CD14-positive monocyte (primary cell): Measurements from ENCODE around the gene ACOT9. TPM values are rescaled to one million over a fixed set of nuclear protein-coding genes. Genes with fewer than 3 reads are reported as not detected.

ENCODE experiments used
- DNase-seq, 3 donors: peaks; one replicate each; pipeline ENCODE4 v3.0.0-alpha.2; 2011 to 2022
- H2AFZ ChIP-seq: 2 replicates; pipeline ENCODE4 v1.6.0; 2012; ENCODE audit warnings: mild to moderate bottlenecking, low read depth, low read length, inconsistent platforms; ENCODE audit not compliant: insufficient read depth, poor library complexity, severe bottlenecking
- H3K27ac ChIP-seq, 2 donors: 1 replicate in 1 of 2; 2 replicates in 1 of 2; pipeline ENCODE4 v1.5.1; 2012 to 2013; ENCODE audit warnings: low read length in 2 of 2, control low read depth in 1 of 2, inconsistent platforms in 1 of 2, low read depth in 1 of 2, mild to moderate bottlenecking in 1 of 2
- H3K27me3 ChIP-seq, 2 donors: one replicate each; pipeline versions ENCODE4 v1.6.0 to v1.6.1; 2011 to 2013; ENCODE audit warnings: low read length in 2 of 2; ENCODE audit not compliant: control insufficient read depth in 2 of 2, insufficient read depth in 2 of 2
- H3K36me3 ChIP-seq, 2 donors: replicated peaks in 1 of 2; 1 replicate in 1 of 2; 2 replicates in 1 of 2; pipeline versions ENCODE4 v1.5.1 to v1.6.1; 2012 to 2013; ENCODE audit warnings: low read length in 2 of 2, control low read depth in 1 of 2, inconsistent platforms in 1 of 2, mild to moderate bottlenecking in 1 of 2; ENCODE audit not compliant: insufficient read depth in 2 of 2, control insufficient read depth in 1 of 2
- H3K4me1 ChIP-seq, 2 donors: 1 replicate in 1 of 2; 2 replicates in 1 of 2; pipeline versions ENCODE4 v1.5.1 to v1.6.1; 2012 to 2013; ENCODE audit warnings: low read length in 2 of 2, control low read depth in 1 of 2, inconsistent platforms in 1 of 2, mild to moderate bottlenecking in 1 of 2, moderate library complexity in 1 of 2; ENCODE audit not compliant: insufficient read depth in 2 of 2, control insufficient read depth in 1 of 2
- H3K4me2 ChIP-seq: replicated peaks from 2 replicates; pipeline ENCODE3; 2012; ENCODE audit warnings: low read length, moderate library complexity, mild to moderate bottlenecking; ENCODE audit not compliant: poor library complexity, severe bottlenecking; ENCODE audit errors: extremely low read depth
- H3K4me3 ChIP-seq, 3 experiments: fragments of 200-600 bp in 1 of 3; sonication (generic) in 1 of 3; replicated peaks in 1 of 3; 1 replicate in 2 of 3; 2 replicates in 1 of 3; pipeline ENCODE4 v1.5.1; 2011 to 2013; ENCODE audit warnings: low read length in 3 of 3, mild to moderate bottlenecking in 3 of 3, control low read depth in 2 of 3, low read depth in 2 of 3, inconsistent platforms in 1 of 3, moderate library complexity in 1 of 3
- H3K79me2 ChIP-seq: 2 replicates; pipeline ENCODE4 v1.6.0; 2012; ENCODE audit warnings: mild to moderate bottlenecking, control low read depth, inconsistent platforms, low read length, moderate library complexity; ENCODE audit not compliant: insufficient read depth
- H3K9ac ChIP-seq: 2 replicates; pipeline ENCODE4 v1.6.0; 2017; ENCODE audit warnings: low read length, mild to moderate bottlenecking; ENCODE audit not compliant: insufficient read depth, poor library complexity, severe bottlenecking
- H3K9me3 ChIP-seq, 2 donors: replicated peaks in 1 of 2; 1 replicate in 1 of 2; 2 replicates in 1 of 2; pipeline versions ENCODE4 v1.5.1 to v1.6.1; 2012 to 2013; ENCODE audit warnings: low read length in 2 of 2, control low read depth in 1 of 2; ENCODE audit not compliant: control insufficient read depth in 1 of 2, insufficient read depth in 1 of 2
- H4K20me1 ChIP-seq: 2 replicates; pipeline ENCODE4 v1.6.0; 2012; ENCODE audit warnings: mild to moderate bottlenecking, low read length, control low read depth, moderate library complexity; ENCODE audit not compliant: insufficient read depth
- H3K27ac Mint-ChIP-seq, 7 donors: one replicate each; pipeline ENCODE4 v1.8.0; 2020; ENCODE audit warnings: mild to moderate bottlenecking in 7 of 7, mixed read lengths in 7 of 7, moderate library complexity in 6 of 7, inconsistent platforms in 2 of 7
- H3K27me3 Mint-ChIP-seq, 3 donors: one replicate each; pipeline ENCODE4 v1.8.0; 2021 to 2022; ENCODE audit warnings: low read depth in 3 of 3, mild to moderate bottlenecking in 3 of 3, mixed read lengths in 3 of 3, moderate library complexity in 3 of 3, inconsistent platforms in 1 of 3
- H3K36me3 Mint-ChIP-seq, 2 donors: one replicate each; pipeline ENCODE4 v1.8.0; 2020; ENCODE audit warnings: mixed read lengths in 2 of 2, inconsistent platforms in 1 of 2, mild to moderate bottlenecking in 1 of 2
- H3K4me1 Mint-ChIP-seq: one replicate; pipeline ENCODE4 v1.8.0; 2020; ENCODE audit warnings: mild to moderate bottlenecking, mixed read lengths
- H3K4me3 Mint-ChIP-seq, 2 donors: one replicate each; pipeline ENCODE4 v1.8.0; 2020; ENCODE audit warnings: mild to moderate bottlenecking in 2 of 2, mixed read lengths in 2 of 2, moderate library complexity in 1 of 2
- H3K9me3 Mint-ChIP-seq, 7 donors: one replicate each; pipeline ENCODE4 v1.8.0; 2020 to 2022; ENCODE audit warnings: mixed read lengths in 7 of 7, mild to moderate bottlenecking in 6 of 7, moderate library complexity in 6 of 7, inconsistent platforms in 2 of 7
- CTCF ChIP-seq: fragments of 200-600 bp; IDR thresholded peaks from one replicate; pipeline ENCODE4 v1.8.0; 2022; ENCODE audit warnings: antibody characterized with exemption, mild to moderate bottlenecking
- WGBS: methylation state at CpG from one replicate; pipeline ENCODE4 v1.1.5; 2013; ENCODE audit warnings: missing lambda C conversion rate; ENCODE audit not compliant: insufficient coverage; 5-methylcytosine and 5-hydroxymethylcytosine counted together
- intact Hi-C, 2 donors: fragments of 100-400 bp; cut with micrococcal nuclease; formaldehyde crosslinking; loops; one replicate each; pipeline versions ENCODE4 v1.15.0 to v1.15.1; 2023
- polyA plus RNA-seq, 3 donors: library from polyadenylated mRNA; depleted of rRNA in 1 of 3; unstranded in 2 of 3; stranded (reverse) in 1 of 3; fragments of 300-500 nt in 2 of 3; fragments of >200 nt in 1 of 3; fragmentation: Illumina TruSeq in 2 of 3; gene quantifications; 1 replicate in 2 of 3; 2 replicates in 1 of 3; pipeline ENCODE4 v1.2.3, GENCODE V29; 2012 to 2021

Gene ACOT9
- polyA plus RNA-seq, 3 donors, result 49.2 to 69.3 (median 51.8) TPM

GRCh38 chrX:23782863-23783588 lies 40.0 kb upstream of the ACOT9 start, which contains the start of gene SAT1:
Gene SAT1, plus strand, starts transcription at chrX:23783173. Its CDS starts 179 bp downstream, at chrX:23783352.
- 0% methylated on average over 18 of the region's 58 CpGs for WGBS
- Mint-ChIP-seq H3K27ac (peak within 1 kb of the TSS; percentile 94 to 99 (median 98)), H3K9me3 (peaks cover 0 to 34% (median 17%) of the 10 kb centered on the region in 7 donors), H3K27me3 (peaks cover 0 to 5% (median 0%) of the 10 kb centered on the region in 3 donors), H3K36me3 (peaks cover 27 to 36% of the 10 kb centered on the region in 2 donors), H3K4me3 (peak within 1 kb of the TSS; percentile 94), H3K4me1 (peaks cover 12% of the 10 kb centered on the region)
- peak within 1 kb of the TSS; percentile 78 for H3K4me2 ChIP-seq
- DNase-seq, result peak; percentile 94 to 95 (median 94)
- H4K20me1 ChIP-seq, result peaks cover 26% of the 10 kb centered on the region
- intact Hi-C loops, result loop anchor here (2.0 to 10.0 kb wide), 3 partner anchors 41 to 72 kb away; partner anchors contain the start of gene ACOT9 (in 1 of the 2)
- TF ChIP-seq CTCF, result peak; percentile 80
- H3K9ac ChIP-seq, result peak within 1 kb of the TSS; percentile 90
- peak within 1 kb of the TSS; percentile 93 to 94 for H3K27ac ChIP-seq
- peaks cover 0 to 3% of the 10 kb centered on the region in 2 donors for H3K9me3 ChIP-seq
- peaks cover 27% of the 10 kb centered on the region for H3K79me2 ChIP-seq
- H2AFZ ChIP-seq, result no peak within 1 kb of the TSS
- H3K36me3 ChIP-seq, result peaks cover 17 to 27% of the 10 kb centered on the region in 2 donors
- H3K4me1 ChIP-seq, result peaks cover 27 to 37% of the 10 kb centered on the region in 2 donors
- H3K4me3 ChIP-seq, result peak within 1 kb of the TSS; percentile 78 to 99 (median 99)
- no peaks in the 10 kb centered on the region for H3K27me3 ChIP-seq

GRCh38 chrX:23782455-23782854 lies 39.4 kb upstream of the ACOT9 start:
- H3K4me3 ChIP-seq, result peak overlapping the region in 1 of 3 experiments; percentile 99
- peak overlapping the region in 1 of 2 donors; percentile 93 for H3K27ac ChIP-seq
- H3K27me3 Mint-ChIP-seq, result peaks cover 0 to 1% (median 0%) of the 10 kb centered on the region in 3 donors
- H3K4me3 Mint-ChIP-seq, result peak overlapping the region; percentile 70 to 94
- H3K9me3 Mint-ChIP-seq, result peaks cover 0 to 35% (median 17%) of the 10 kb centered on the region in 7 donors
- peak overlapping the region; percentile 78 for H3K4me2 ChIP-seq
- peaks cover 11% of the 10 kb centered on the region for H3K4me1 Mint-ChIP-seq
- peaks cover 0 to 3% of the 10 kb centered on the region in 2 donors for H3K9me3 ChIP-seq
- no CpG with 5 or more reads among the region's 6 CpGs for WGBS
- peaks cover 27% of the 10 kb centered on the region for H3K79me2 ChIP-seq
- H4K20me1 ChIP-seq, result peaks cover 26% of the 10 kb centered on the region
- H3K9ac ChIP-seq, result no peak overlapping the region
- intact Hi-C loops, result loop anchor here (2.0 to 10.0 kb wide), 3 partner anchors 40 to 72 kb away; partner anchors contain the start of gene ACOT9 (in 1 of the 2)
- peak overlapping the region; percentile 94 to 99 (median 98) for H3K27ac Mint-ChIP-seq
- no peaks in the 10 kb centered on the region for H3K27me3 ChIP-seq
- peaks cover 24 to 32% of the 10 kb centered on the region in 2 donors for H3K4me1 ChIP-seq
- H3K36me3 Mint-ChIP-seq, result peaks cover 27 to 36% of the 10 kb centered on the region in 2 donors
- DNase-seq, result peak in 1 of 3 donors; percentile 42
- no peak overlapping the region for H2AFZ ChIP-seq
- no peak for TF ChIP-seq CTCF
- peaks cover 17 to 27% of the 10 kb centered on the region in 2 donors for H3K36me3 ChIP-seq
